HEK293 (cell line): Measurements from ENCODE around the gene HDAC10.

Experiments used
- CTCF ChIP-seq: fragments of 450-650 bp; formaldehyde crosslinking; IDR thresholded peaks from 2 replicates; pipeline ENCODE4 v1.5.1; 2016; ENCODE audit warnings: missing biosample characterization, missing genetic modification characterization
- KLF9 ChIP-seq: fragments of 450-650 bp; formaldehyde crosslinking; IDR thresholded peaks from 2 replicates; pipeline ENCODE4 v1.5.1; 2016; ENCODE audit warnings: missing biosample characterization, missing genetic modification characterization, low read depth
- REST ChIP-seq: fragments of 450-650 bp; formaldehyde crosslinking; IDR thresholded peaks from 2 replicates; pipeline ENCODE4 v1.5.1; 2016; ENCODE audit warnings: missing biosample characterization, missing genetic modification characterization
- ZBTB10 ChIP-seq: fragments of 450-650 bp; formaldehyde crosslinking; IDR thresholded peaks from 2 replicates; pipeline ENCODE4 v1.5.1; 2016; ENCODE audit warnings: missing biosample characterization, missing genetic modification characterization
- ZBTB20 ChIP-seq: fragments of 450-650 bp; formaldehyde crosslinking; IDR thresholded peaks from 2 replicates; pipeline ENCODE4 v1.5.1; 2016; ENCODE audit warnings: missing biosample characterization, missing genetic modification characterization
- ZNF138 ChIP-seq: fragments of 450-650 bp; formaldehyde crosslinking; IDR thresholded peaks from 2 replicates; pipeline ENCODE4 v1.5.1; 2016; ENCODE audit warnings: missing biosample characterization, missing genetic modification characterization, borderline replicate concordance
- ZNF416 ChIP-seq: fragments of 450-650 bp; formaldehyde crosslinking; IDR thresholded peaks from 2 replicates; pipeline ENCODE4 v1.5.1; 2016; ENCODE audit warnings: missing biosample characterization, missing genetic modification characterization
- ZNF610 ChIP-seq: fragments of 450-650 bp; formaldehyde crosslinking; IDR thresholded peaks from 2 replicates; pipeline ENCODE4 v1.5.1; 2016; ENCODE audit warnings: missing biosample characterization, missing genetic modification characterization, borderline replicate concordance
- ZNF629 ChIP-seq: fragments of 450-650 bp; formaldehyde crosslinking; IDR thresholded peaks from 2 replicates; pipeline ENCODE4 v1.5.1; 2017; ENCODE audit warnings: missing biosample characterization, missing genetic modification characterization
- ZNF777 ChIP-seq: fragments of 450-650 bp; formaldehyde crosslinking; IDR thresholded peaks from 2 replicates; pipeline ENCODE4 v1.5.1; 2017; ENCODE audit warnings: missing biosample characterization, missing genetic modification characterization, borderline replicate concordance
- ZSCAN30 ChIP-seq: fragments of 450-650 bp; IDR thresholded peaks from 2 replicates; pipeline ENCODE4 v1.5.1; 2018; ENCODE audit warnings: missing biosample characterization, mild to moderate bottlenecking, missing genetic modification characterization, moderate library complexity
- TF ChIP-seq, protein P1 (sequence below): fragments of 450-650 bp; formaldehyde crosslinking; IDR thresholded peaks from 2 replicates; pipeline ENCODE4 v1.5.1; 2016; ENCODE audit warnings: missing biosample characterization, missing genetic modification characterization, borderline replicate concordance

DNA sequence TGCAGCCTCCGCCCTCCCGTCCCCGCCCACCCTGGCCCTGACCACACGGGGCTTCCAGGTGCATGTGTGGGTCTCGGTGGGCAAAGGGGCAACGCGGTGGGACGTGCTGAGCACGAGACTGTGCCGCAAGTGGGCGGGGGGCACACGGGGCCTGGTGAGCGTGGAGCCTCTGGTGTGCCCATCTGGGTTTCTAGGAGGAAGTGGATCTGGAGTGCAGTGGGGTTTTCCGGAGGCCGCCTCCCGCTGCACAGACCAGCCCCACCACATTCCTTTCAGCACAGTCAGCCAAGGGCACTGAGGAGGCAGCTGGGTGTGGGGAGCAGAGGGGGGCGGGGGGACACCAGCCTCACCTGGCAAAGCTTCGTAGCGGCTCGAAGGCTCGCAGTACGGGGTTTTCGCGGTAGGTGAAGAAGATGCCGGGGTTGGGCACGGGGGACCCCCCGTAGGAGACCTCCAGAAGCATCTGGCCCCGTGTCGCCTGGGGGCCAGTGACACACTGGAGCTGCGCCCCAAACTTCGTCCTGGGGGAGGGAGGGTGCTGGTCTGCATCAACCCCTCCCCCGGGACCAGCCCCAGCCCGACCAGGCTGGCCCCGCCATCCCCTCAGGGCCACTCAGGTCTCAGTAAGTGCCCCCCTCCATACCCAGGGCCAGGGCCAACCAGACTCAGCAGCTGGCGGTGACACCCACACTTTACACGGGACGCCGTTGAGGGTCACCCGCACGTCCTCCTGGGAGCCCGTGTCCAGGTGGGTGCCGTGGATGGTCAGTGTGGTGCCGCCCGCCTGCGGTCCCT is 31.5 kb upstream of the HDAC10 start:
- TF ChIP-seq ZBTB20 (tag by site-specific recombination) (no peak), ZNF777 (tag by site-specific recombination) (no peak), REST (tag by site-specific recombination) (no peak), ZNF629 (tag by site-specific recombination) (no peak), ZNF416 (tag by site-specific recombination) (no peak), ZBTB10 (tag by site-specific recombination) (no peak), KLF9 (tag by site-specific recombination) (no peak), CTCF (no peak), ZNF610 (tag by site-specific recombination) (no peak), ZNF138 (tag by site-specific recombination) (no peak), ZSCAN30 (tag by site-specific recombination) (no peak)
- TF ChIP-seq, protein P1, sequence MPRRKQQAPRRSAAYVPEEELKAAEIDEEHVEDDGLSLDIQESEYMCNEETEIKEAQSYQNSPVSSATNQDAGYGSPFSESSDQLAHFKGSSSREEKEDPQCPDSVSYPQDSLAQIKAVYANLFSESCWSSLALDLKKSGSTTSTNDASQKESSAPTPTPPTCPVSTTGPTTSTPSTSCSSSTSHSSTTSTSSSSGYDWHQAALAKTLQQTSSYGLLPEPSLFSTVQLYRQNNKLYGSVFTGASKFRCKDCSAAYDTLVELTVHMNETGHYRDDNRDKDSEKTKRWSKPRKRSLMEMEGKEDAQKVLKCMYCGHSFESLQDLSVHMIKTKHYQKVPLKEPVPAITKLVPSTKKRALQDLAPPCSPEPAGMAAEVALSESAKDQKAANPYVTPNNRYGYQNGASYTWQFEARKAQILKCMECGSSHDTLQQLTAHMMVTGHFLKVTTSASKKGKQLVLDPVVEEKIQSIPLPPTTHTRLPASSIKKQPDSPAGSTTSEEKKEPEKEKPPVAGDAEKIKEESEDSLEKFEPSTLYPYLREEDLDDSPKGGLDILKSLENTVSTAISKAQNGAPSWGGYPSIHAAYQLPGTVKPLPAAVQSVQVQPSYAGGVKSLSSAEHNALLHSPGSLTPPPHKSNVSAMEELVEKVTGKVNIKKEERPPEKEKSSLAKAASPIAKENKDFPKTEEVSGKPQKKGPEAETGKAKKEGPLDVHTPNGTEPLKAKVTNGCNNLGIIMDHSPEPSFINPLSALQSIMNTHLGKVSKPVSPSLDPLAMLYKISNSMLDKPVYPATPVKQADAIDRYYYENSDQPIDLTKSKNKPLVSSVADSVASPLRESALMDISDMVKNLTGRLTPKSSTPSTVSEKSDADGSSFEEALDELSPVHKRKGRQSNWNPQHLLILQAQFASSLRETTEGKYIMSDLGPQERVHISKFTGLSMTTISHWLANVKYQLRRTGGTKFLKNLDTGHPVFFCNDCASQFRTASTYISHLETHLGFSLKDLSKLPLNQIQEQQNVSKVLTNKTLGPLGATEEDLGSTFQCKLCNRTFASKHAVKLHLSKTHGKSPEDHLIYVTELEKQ (tag by site-specific recombination), result no peak
